ENCODE results near the gene RASGRP4. TPM values are rescaled to one million over a fixed set of nuclear protein-coding genes. Genes with fewer than 3 reads are reported as not detected.
"Not testable (repeated sequence)": the region's sequence is repeated elsewhere in the genome, so short reads cannot be mapped to it uniquely, and the experiment has no call there.

RASGRP4 gene
- total RNA-seq, 1 donor from 2014 or later = not detected

- no peak for DNase-seq (ENCODE audit: low read depth in 2 of 2)
Measured at GRCh38 chr19:38445362-38445761, 19.3 kb upstream of the RASGRP4 start.

GRCh38 chr19:38444026-38444425 is 18.0 kb upstream of the RASGRP4 start:
- no peak for DNase-seq (ENCODE audit: low read depth in 2 of 2)

- DNase-seq (ENCODE audit: low read depth in 2 of 2) = no peak
Measured at GRCh38 chr19:38443458-38443999, 17.5 kb upstream of the RASGRP4 start.

GRCh38 chr19:38442736-38443135 is 16.7 kb upstream of the RASGRP4 start:
- no peak for DNase-seq (ENCODE audit: low read depth in 2 of 2)

GRCh38 chr19:38441657-38442348 is 15.8 kb upstream of the RASGRP4 start:
- no peak for DNase-seq (ENCODE audit: low read depth in 2 of 2)

- DNase-seq (ENCODE audit: low read depth in 2 of 2) = no peak
Measured at GRCh38 chr19:38440592-38440991, 14.6 kb upstream of the RASGRP4 start.

GRCh38 chr19:38437917-38438316 is 11.9 kb upstream of the RASGRP4 start:
- DNase-seq (ENCODE audit: low read depth in 2 of 2) = no peak

GRCh38 chr19:38437295-38437694 is 11.3 kb upstream of the RASGRP4 start:
- no peak for DNase-seq (ENCODE audit: low read depth in 2 of 2)

- DNase-seq (ENCODE audit: low read depth in 2 of 2) = no peak
Measured at GRCh38 chr19:38434549-38435051, 8.6 kb upstream of the RASGRP4 start.

- no peak for DNase-seq (ENCODE audit: low read depth in 2 of 2)
Measured at GRCh38 chr19:38433268-38433733, 7.3 kb upstream of the RASGRP4 start, which contains the start of gene RYR1. RYR1 (plus strand) TSS chr19:38433691; CDS start chr19:38433830, 139 bp downstream.

- no peak for DNase-seq (ENCODE audit: low read depth in 2 of 2)
Measured at GRCh38 chr19:38430931-38431330, 4.9 kb upstream of the RASGRP4 start.

GRCh38 chr19:38429811-38430156 is 3.8 kb upstream of the RASGRP4 start:
- DNase-seq (ENCODE audit: low read depth in 2 of 2) = no peak

- DNase-seq (ENCODE audit: low read depth in 2 of 2) = no peak
Measured at GRCh38 chr19:38429055-38429810, 3.2 kb upstream of the RASGRP4 start.

- not testable (repeated sequence) for DNase-seq (ENCODE audit: low read depth in 2 of 2)
Measured at GRCh38 chr19:38427035-38427677, 1.1 kb upstream of the RASGRP4 start.

GRCh38 chr19:38425222-38425809 is 703 bp downstream of the RASGRP4 start:
- DNase-seq (ENCODE audit: low read depth in 2 of 2) = no peak

GRCh38 chr19:38424272-38424671 is 1.7 kb downstream of the RASGRP4 start:
- no peak for DNase-seq (ENCODE audit: low read depth in 2 of 2)

GRCh38 chr19:38422438-38422837 is 3.6 kb downstream of the RASGRP4 start:
- DNase-seq (ENCODE audit: low read depth in 2 of 2) = no peak

GRCh38 chr19:38421856-38422255 is 4.2 kb downstream of the RASGRP4 start:
- no peak for DNase-seq (ENCODE audit: low read depth in 2 of 2)

- no peak for DNase-seq (ENCODE audit: low read depth in 2 of 2)
Measured at GRCh38 chr19:38420935-38421334, 5.1 kb downstream of the RASGRP4 start.

GRCh38 chr19:38417544-38418506 is 8.2 kb downstream of the RASGRP4 start:
- peak in 1 of 2 donors; percentile 5 for DNase-seq (ENCODE audit: low read depth in 2 of 2)
